Spleen (tissue), 7 donors: ENCODE results near the gene MESD.

Experiments used
- CTCF ChIP-seq, 11 experiments: fragments of 200-600 bp in 7 of 11; fragments of 450-650 bp in 4 of 11; sonication (generic) in 4 of 11; IDR thresholded peaks in 8 of 11; conservative IDR thresholded peaks in 3 of 11; 1 replicate in 7 of 11; 2 replicates in 4 of 11; pipeline versions ENCODE4 v1.4.0 to v1.8.0; 2016 to 2021; ENCODE audit warnings: antibody characterized with exemption in 11 of 11, inconsistent platforms in 4 of 11, mild to moderate bottlenecking in 1 of 11
- POLR2A ChIP-seq, 3 donors: fragments of 450-650 bp; IDR thresholded peaks; one replicate each; pipeline ENCODE4 v1.5.1; 2017; ENCODE audit warnings: antibody characterized with exemption in 3 of 3, mild to moderate bottlenecking in 1 of 3
- donor health status: DM: no; HTN: no; CAD: no; lungs with moderate emphysema.
- donor health status: DM: no; HTN: no; CAD: no.
- donor health status: DM: no; HTN: no; CAD: no.

GRCh38 chr15:80982839-80983238 is 6.8 kb downstream of the MESD start:
- TF ChIP-seq CTCF (IDR thresholded peaks at IDR 0.05 in 8 of 11, conservative IDR thresholded peaks at IDR 0.05 in 3 of 11) (no peak), POLR2A (IDR thresholded peaks at IDR 0.05) (no peak)
